ENCODE results near the gene MYO1F.

- TF ChIP-seq CBX8 (IDR thresholded peaks at IDR 0.05) (no peak), POLR2A (IDR thresholded peaks at IDR 0.05; ENCODE audit: low read length) (no peak), CTCF (IDR thresholded peaks at IDR 0.05) (peak; percentile 73), EP300 (IDR thresholded peaks at IDR 0.05) (no peak)
These were observed 71.4 kb downstream of the MYO1F start for GRCh38 chr19:8505680-8506401.

All from A549 (cell line).